HCT116 (cell line): Measurements from ENCODE around the gene TCOF1. TPM values are rescaled to one million over a fixed set of nuclear protein-coding genes. Genes with fewer than 3 reads are reported as not detected.

Source experiments
- ATAC-seq: fragments of 200-7000 bp; cut with Tn5 transposase; 2 replicates; pipeline ENCODE4 v1.9.1; 2020; ENCODE audit warnings: mild to moderate bottlenecking, moderate library complexity
- BruUV-seq: library from RNA; stranded (reverse); fragments of 400-500 nt; replicated peaks from 2 replicates; lab custom pipeline; 2021; lab: Mats Ljungman, UMichigan
- CTCF ChIA-PET: fragments of 300-600 bp; sonication (Branson Sonifier 250); formaldehyde crosslinking; loops from one replicate; lab custom pipeline; 2021; ENCODE audit warnings: antibody characterized with exemption; lab: Charles Lee
- POLR2A ChIA-PET: fragments of 300-600, 350-600 bp; sonication (Branson Sonifier 250); formaldehyde crosslinking; loops from one replicate; lab custom pipeline; 2021; ENCODE audit warnings: antibody characterized with exemption; lab: Charles Lee
- RAD21 ChIA-PET, 2 experiments: fragments of 300-600 bp; sonication (Branson Sonifier 250); formaldehyde crosslinking; loops; one replicate each; lab custom pipeline; 2023; ENCODE audit warnings: low total read pairs in 2 of 2; ENCODE audit not compliant: uncharacterized antibody in 2 of 2, unreplicated experiment in 2 of 2, low non-redundant PET in 1 of 2; lab: Charles Lee
- DNase-seq: peaks from one replicate; pipeline ENCODE4 v3.0.0-alpha.2; 2010; ENCODE audit warnings: low read depth, low spot score
- H2AFZ ChIP-seq: fragments of 200-600 bp; shearing (Covaris generic), sonication (generic); 2 replicates; pipeline ENCODE4 v1.6.1; 2017; ENCODE audit warnings: low read depth, mixed run types, mixed read lengths, antibody characterized with exemption, low read length; ENCODE audit not compliant: poor library complexity, severe bottlenecking
- H3K27ac ChIP-seq: 2 replicates; pipeline ENCODE4 v1.5.1; 2012; ENCODE audit warnings: low read depth, low read length
- H3K27me3 ChIP-seq: fragments of 200-600 bp; sonication (generic); 2 replicates; pipeline ENCODE4 v1.6.1; 2016; ENCODE audit warnings: mixed run types, low read length, mixed read lengths; ENCODE audit not compliant: insufficient read depth
- H3K36me3 ChIP-seq, 2 experiments: fragments of 200-500 bp in 1 of 2; fragments of 200-600 bp in 1 of 2; sonication (Bioruptor generic) in 1 of 2; sonication (generic) in 1 of 2; 2 replicates each; pipeline versions ENCODE4 v1.5.1 to v1.6.1; 2014 to 2016; ENCODE audit warnings: low read length in 2 of 2, inconsistent platforms in 1 of 2, mixed read lengths in 1 of 2, mixed run types in 1 of 2; ENCODE audit not compliant: insufficient read depth in 2 of 2, control insufficient read depth in 1 of 2
- H3K4me1 ChIP-seq, 2 experiments: fragments of 200-600 bp in 1 of 2; sonication (generic) in 1 of 2; 2 replicates each; pipeline versions ENCODE4 v1.5.1 to v1.6.1; 2012 to 2017; ENCODE audit warnings: low read length in 2 of 2, inconsistent platforms in 1 of 2, mild to moderate bottlenecking in 1 of 2, mixed read lengths in 1 of 2, mixed run types in 1 of 2, moderate library complexity in 1 of 2; ENCODE audit not compliant: insufficient read depth in 2 of 2, control insufficient read depth in 1 of 2
- H3K4me2 ChIP-seq: fragments of 200-600 bp; sonication (generic); 2 replicates; pipeline ENCODE4 v1.6.1; 2017; ENCODE audit warnings: mixed run types, low read length, mixed read lengths
- H3K4me3 ChIP-seq, 2 experiments: fragments of 200-600 bp in 1 of 2; sonication (generic) in 1 of 2; replicated peaks in 1 of 2; 2 replicates each; pipeline ENCODE4 v1.5.1; 2011 to 2016; ENCODE audit warnings: low read length in 2 of 2, control low read depth in 1 of 2, low read depth in 1 of 2, mild to moderate bottlenecking in 1 of 2, mixed read lengths in 1 of 2, mixed run types in 1 of 2
- H3K79me2 ChIP-seq: fragments of 200-600 bp; sonication (generic); 2 replicates; pipeline ENCODE4 v1.6.1; 2017; ENCODE audit warnings: mild to moderate bottlenecking, mixed run types, low read length, moderate library complexity, mixed read lengths; ENCODE audit not compliant: insufficient read depth
- H3K9ac ChIP-seq: fragments of 200-600 bp; sonication (generic); 2 replicates; pipeline ENCODE4 v1.6.1; 2016; ENCODE audit warnings: low read length, mixed read lengths
- H3K9me2 ChIP-seq: fragments of 200-600 bp; sonication (generic), shearing (Covaris generic); 2 replicates; pipeline ENCODE4 v1.6.1; 2017; ENCODE audit warnings: mixed run types, mild to moderate bottlenecking, moderate library complexity; ENCODE audit not compliant: insufficient read depth
- H3K9me3 ChIP-seq, 2 experiments: fragments of 200-500 bp in 1 of 2; fragments of 200-600 bp in 1 of 2; sonication (Bioruptor generic) in 1 of 2; sonication (generic) in 1 of 2; 2 replicates each; pipeline ENCODE4 v1.6.1; 2014 to 2017; ENCODE audit warnings: low read length in 2 of 2, mixed read lengths in 2 of 2, inconsistent platforms in 1 of 2, low read depth in 1 of 2, mild to moderate bottlenecking in 1 of 2, mixed run types in 1 of 2, moderate library complexity in 1 of 2; ENCODE audit not compliant: control insufficient read depth in 1 of 2, insufficient read depth in 1 of 2
- H4K20me1 ChIP-seq: fragments of 200-600 bp; sonication (generic), shearing (Covaris generic); 2 replicates; pipeline ENCODE4 v1.6.1; 2017; ENCODE audit warnings: mixed run types, mild to moderate bottlenecking, moderate library complexity; ENCODE audit not compliant: insufficient read depth
- ELF1 ChIP-seq: IDR thresholded peaks from 2 replicates; pipeline ENCODE4 v1.6.1; 2012; ENCODE audit warnings: low read depth, borderline replicate concordance
- EZH2phosphoT487 ChIP-seq: fragments of 200-600 bp; IDR thresholded peaks from 2 replicates; pipeline ENCODE4 v1.6.1; 2018; ENCODE audit warnings: antibody characterized with exemption, borderline replicate concordance
- POLR2AphosphoS5 ChIP-seq: IDR thresholded peaks from 2 replicates; pipeline ENCODE4 v1.6.1; 2011; ENCODE audit warnings: mild to moderate bottlenecking, low read depth, low read length, moderate library complexity
- intact Hi-C: fragments of 100-400 bp; cut with micrococcal nuclease; formaldehyde crosslinking; loops from 2 replicates; pipeline ENCODE4 v1.10.0; 2022
- total RNA-seq: library from RNA; stranded (reverse); gene quantifications from one replicate; pipeline ENCODE4 v1.2.1, GENCODE V29; 2021; ENCODE audit not compliant: unreplicated experiment

Gene TCOF1
- total RNA-seq, 1 experiment from 2014 or later = 94.7 TPM

DNA sequence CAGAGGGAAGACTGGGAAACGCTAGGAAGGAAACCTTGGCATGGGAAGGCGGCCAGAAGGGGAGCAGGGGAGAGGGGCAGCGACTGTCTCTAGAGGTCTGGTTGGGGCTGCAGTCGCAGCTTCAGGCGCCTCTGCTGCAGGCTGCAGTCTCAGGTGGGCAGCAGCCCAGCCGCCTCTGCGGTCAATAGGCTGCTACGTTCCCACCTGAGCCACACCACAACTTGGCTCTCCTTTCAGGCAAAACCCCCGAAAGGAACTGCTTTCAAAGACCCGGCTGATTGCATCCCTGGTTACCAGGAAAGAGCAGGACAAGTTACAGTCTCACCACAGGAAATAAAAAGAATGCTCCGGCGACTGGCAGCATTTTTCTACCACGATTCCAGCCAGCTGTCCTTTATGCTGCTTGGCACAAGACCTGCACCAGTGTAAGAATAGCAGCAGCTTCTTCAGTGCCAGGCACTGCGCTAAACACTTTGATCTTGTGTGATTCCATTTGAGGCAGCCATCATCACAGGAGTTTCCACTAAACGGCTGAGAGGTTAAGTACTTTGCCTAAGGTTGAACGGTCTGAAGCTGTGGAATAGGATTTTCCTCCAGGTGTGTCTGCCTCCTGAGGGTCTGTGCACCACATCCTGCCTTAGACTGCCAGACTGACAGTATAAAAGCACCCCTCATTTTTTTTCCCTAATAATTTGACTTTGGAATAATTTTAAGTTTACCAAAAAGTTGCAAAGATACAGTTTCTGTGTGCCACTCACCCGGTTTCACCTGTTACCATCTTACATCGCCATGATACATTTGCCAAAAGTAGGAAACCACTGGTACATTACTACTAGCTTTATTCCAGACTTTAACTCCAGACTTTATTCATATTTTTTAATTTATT, 84.6 kb downstream of the TCOF1 start:
- POLR2A ChIA-PET = no interaction called here
- Histone ChIP-seq H3K4me1 (peaks cover 0 to 23% of the 10 kb centered on the region in 2 experiments; a peak in 3 of 4 replicates), H4K20me1 (peaks cover 20% of the 10 kb centered on the region; the same call in 1 of the 2 replicates), H3K4me3 (no peak overlapping the region), H3K27ac (peak overlapping the region; percentile 26; the same call in 1 of the 2 replicates), H3K36me3 (peaks cover 29 to 42% of the 10 kb centered on the region in 2 experiments), H3K27me3 (no peaks in the 10 kb centered on the region), H3K9me2 (no peaks in the 10 kb centered on the region), H3K9me3 (no peaks in the 10 kb centered on the region), H2AFZ (no peak overlapping the region), H3K79me2 (peaks cover 26% of the 10 kb centered on the region), H3K9ac (no peak overlapping the region; the same call in 1 of the 2 replicates), H3K4me2 (no peak overlapping the region; the same call in 1 of the 2 replicates)
- intact Hi-C loops = no loop called here
- CTCF ChIA-PET = no interaction called here
- DNase-seq (no peak), ATAC-seq (peak; percentile 14; the same call in 1 of the 2 replicates)
- BruUV-seq = no TSS peak
- TF ChIP-seq POLR2AphosphoS5 = peak; percentile 44
- no peak for TF ChIP-seq EZH2phosphoT487
- RAD21 ChIA-PET = no interaction called here

DNA sequence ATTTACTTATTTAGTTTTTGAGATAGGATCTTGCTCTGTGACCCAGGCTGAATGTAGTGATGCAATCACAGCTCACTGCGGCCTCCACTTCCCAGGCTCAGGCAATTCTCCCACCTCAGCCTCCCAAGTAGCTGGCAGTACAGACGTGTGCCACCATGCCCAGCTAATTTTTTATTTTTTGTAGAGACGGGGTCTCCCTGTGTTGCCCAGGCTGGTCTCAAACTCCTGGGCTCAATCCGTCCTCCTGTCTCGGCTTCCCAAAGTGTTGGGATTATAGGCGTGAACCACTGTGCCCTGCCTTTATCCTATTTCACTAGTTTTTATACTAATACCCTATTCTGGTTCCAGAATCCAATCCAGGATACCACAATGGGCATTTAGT, 85.2 kb downstream of the TCOF1 start:
- Histone ChIP-seq H3K36me3 (peaks cover 35 to 48% of the 10 kb centered on the region in 2 experiments), H3K4me1 (peaks cover 0 to 30% of the 10 kb centered on the region in 2 experiments; a peak in 3 of 4 replicates), H3K9me2 (no peaks in the 10 kb centered on the region), H3K9ac (no peak overlapping the region), H3K27ac (peak overlapping the region; percentile 26; the same call in 1 of the 2 replicates), H3K9me3 (no peaks in the 10 kb centered on the region), H3K4me3 (no peak overlapping the region)
- ChIA-PET RAD21 (no interaction called here), POLR2A (no interaction called here), CTCF (no interaction called here)
- ATAC-seq (peak; percentile 8; the same call in 1 of the 2 replicates), DNase-seq (no peak)
- intact Hi-C loops = no loop called here
- TF ChIP-seq ELF1 (no peak), POLR2AphosphoS5 (peak; percentile 28)
- TF ChIP-seq, all 23 proteins: peak for 1
- Histone ChIP-seq H4K20me1 (peaks cover 22% of the 10 kb centered on the region; the same call in 1 of the 2 replicates), H3K79me2 (peaks cover 32% of the 10 kb centered on the region), H3K27me3 (no peaks in the 10 kb centered on the region), H3K4me2 (no peak overlapping the region), H2AFZ (no peak overlapping the region)
- BruUV-seq = no TSS peak
